Measurements from ENCODE around the gene NHS. TPM values are rescaled to one million over a fixed set of nuclear protein-coding genes. Genes with fewer than 3 reads are reported as not detected.

The NHS gene
- polyA plus RNA-seq, 1 donor (not counting 4 experiments of a cell fraction or from before 2014, with no cell fraction given): 5.4 TPM

- Histone ChIP-seq H2AFZ (ENCODE audit: control insufficient read depth, low read length) (no peak overlapping the region), H3K79me2 (ENCODE audit: control insufficient read depth, insufficient read depth, low read length) (peaks cover 10% of the 10 kb centered on the region), H3K9me1 (ENCODE audit: control insufficient read depth, extremely low read depth, insufficient read depth, low read length) (no peaks in the 10 kb centered on the region), H3K9me3 (ENCODE audit: control insufficient read depth, low read depth, low read length) (no peaks in the 10 kb centered on the region), H3K36me3 (ENCODE audit: control insufficient read depth in 2 of 2, extremely low read depth in 1 of 2, insufficient read depth in 2 of 2, low read length in 2 of 2) (no peaks in the 10 kb centered on the region), H3K4me1 (ENCODE audit: control insufficient read depth, extremely low read depth, insufficient read depth, low read length) (no peaks in the 10 kb centered on the region), H3K4me2 (ENCODE audit: control insufficient read depth, extremely low read depth, insufficient read depth, low read depth, low read length) (no peak overlapping the region), H3K27me3 (ENCODE audit: control insufficient read depth, extremely low read depth, insufficient read depth, low read length) (no peaks in the 10 kb centered on the region), H3K9ac (ENCODE audit: control insufficient read depth, extremely low read depth, insufficient read depth, low read length) (no peak overlapping the region), H3K27ac (ENCODE audit: control insufficient read depth, insufficient read depth, low read length) (no peak overlapping the region), H4K20me1 (ENCODE audit: control insufficient read depth, extremely low read depth, insufficient read depth, low read length) (no peaks in the 10 kb centered on the region), H3K4me3 (ENCODE audit: control insufficient read depth in 2 of 3, extremely low read depth in 1 of 3, insufficient read depth in 2 of 3, low read depth in 1 of 3, low read length in 3 of 3) (no peak overlapping the region)
- no peak for FAIRE-seq
- DNase-seq (ENCODE audit: low read depth, low spot score): no peak
- TF ChIP-seq CTCF (optimal IDR thresholded peaks at IDR 0.05 in 1 of 3, IDR thresholded peaks at IDR 0.05 in 1 of 3, conservative IDR thresholded peaks at IDR 0.05 in 1 of 3; ENCODE audit: extremely low read depth in 1 of 3, insufficient read depth in 2 of 3, low read length in 3 of 3): no peak
- TF ChIP-seq EZH2 (IDR thresholded peaks at IDR 0.05; ENCODE audit: low read length): no peak
- dilution Hi-C loops (cut with MboI; ENCODE audit: extremely low pct_ligation_motif_present, low sequenced_read_pairs): no loop called here
Measured at GRCh38 chrX:17425136-17425535, 50.1 kb downstream of the NHS start.

GRCh38 chrX:17425551-17425950, 50.6 kb downstream of the NHS start:
- Histone ChIP-seq H3K9me1 (ENCODE audit: control insufficient read depth, extremely low read depth, insufficient read depth, low read length) (no peaks in the 10 kb centered on the region), H3K4me2 (ENCODE audit: control insufficient read depth, extremely low read depth, insufficient read depth, low read depth, low read length) (no peak overlapping the region), H3K9ac (ENCODE audit: control insufficient read depth, extremely low read depth, insufficient read depth, low read length) (no peak overlapping the region), H4K20me1 (ENCODE audit: control insufficient read depth, extremely low read depth, insufficient read depth, low read length) (no peaks in the 10 kb centered on the region), H3K27ac (ENCODE audit: control insufficient read depth, insufficient read depth, low read length) (no peak overlapping the region), H3K4me3 (ENCODE audit: control insufficient read depth in 2 of 3, extremely low read depth in 1 of 3, insufficient read depth in 2 of 3, low read depth in 1 of 3, low read length in 3 of 3) (no peak overlapping the region), H3K36me3 (ENCODE audit: control insufficient read depth in 2 of 2, extremely low read depth in 1 of 2, insufficient read depth in 2 of 2, low read length in 2 of 2) (no peaks in the 10 kb centered on the region), H3K79me2 (ENCODE audit: control insufficient read depth, insufficient read depth, low read length) (peaks cover 7% of the 10 kb centered on the region), H3K9me3 (ENCODE audit: control insufficient read depth, low read depth, low read length) (no peaks in the 10 kb centered on the region), H3K4me1 (ENCODE audit: control insufficient read depth, extremely low read depth, insufficient read depth, low read length) (no peaks in the 10 kb centered on the region), H2AFZ (ENCODE audit: control insufficient read depth, low read length) (no peak overlapping the region), H3K27me3 (ENCODE audit: control insufficient read depth, extremely low read depth, insufficient read depth, low read length) (no peaks in the 10 kb centered on the region)
- DNase-seq (ENCODE audit: low read depth, low spot score) (no peak), FAIRE-seq (peak; percentile 34)
- TF ChIP-seq CTCF (optimal IDR thresholded peaks at IDR 0.05 in 1 of 3, IDR thresholded peaks at IDR 0.05 in 1 of 3, conservative IDR thresholded peaks at IDR 0.05 in 1 of 3; ENCODE audit: extremely low read depth in 1 of 3, insufficient read depth in 2 of 3, low read length in 3 of 3): no peak
- TF ChIP-seq EZH2 (IDR thresholded peaks at IDR 0.05; ENCODE audit: low read length): no peak
- dilution Hi-C loops (cut with MboI; ENCODE audit: extremely low pct_ligation_motif_present, low sequenced_read_pairs): no loop called here
